OCI-LY3 (cell line): ENCODE data around the gene SUPT3H.

Experiments
- CTCF ChIP-seq: fragments of 200-600, 300-600 bp; sonication (generic); IDR thresholded peaks from 2 replicates; pipeline ENCODE4 v1.5.1; 2014; ENCODE audit warnings: antibody characterized with exemption, low read length, low read depth
- EZH2phosphoT487 ChIP-seq: fragments of 200-600 bp; shearing (Covaris generic); IDR thresholded peaks from 2 replicates; pipeline ENCODE4 v1.6.1; 2018; ENCODE audit warnings: antibody characterized with exemption, mixed run types, low read depth

GRCh38 chr6:45127185-45127584 is 250.5 kb downstream of the SUPT3H start:
- no peak for TF ChIP-seq CTCF
- TF ChIP-seq EZH2phosphoT487: no peak
